Left ventricle myocardium superior (tissue), 1 donor: ENCODE measurements around the gene ADCY3. TPM values are rescaled to one million over a fixed set of nuclear protein-coding genes. Genes with fewer than 3 reads are reported as not detected.
A peak's percentile ranks its signal among the peaks of the same experiment; 100 is the strongest.

ENCODE experiments used
- ATAC-seq: fragments of 200-7000 bp; cut with Tn5 transposase; one replicate; pipeline ENCODE4 v1.9.1; 2020; ENCODE audit warnings: mild to moderate bottlenecking, moderate library complexity
- DNase-seq: peaks from one replicate; pipeline ENCODE4 v3.0.0-alpha.2; 2020
- intact Hi-C: fragments of 100-400 bp; cut with micrococcal nuclease; formaldehyde crosslinking; loops from one replicate; pipeline ENCODE4 v1.11.0; 2022
- total RNA-seq: library from RNA; stranded (reverse); fragmentation: NEBNext Ultra II Directional; extraction: Animal tissue kit (Norgen Biotek cat#: 25700); gene quantifications from one replicate; pipeline ENCODE4 v1.2.1, GENCODE V29; 2021
- donor health status: DM: no; HTN: yes; CAD: no; lungs with severe emphysema.

Gene ADCY3
- total RNA-seq, 1 donor from 2014 or later, result 14.6 TPM

DNA sequence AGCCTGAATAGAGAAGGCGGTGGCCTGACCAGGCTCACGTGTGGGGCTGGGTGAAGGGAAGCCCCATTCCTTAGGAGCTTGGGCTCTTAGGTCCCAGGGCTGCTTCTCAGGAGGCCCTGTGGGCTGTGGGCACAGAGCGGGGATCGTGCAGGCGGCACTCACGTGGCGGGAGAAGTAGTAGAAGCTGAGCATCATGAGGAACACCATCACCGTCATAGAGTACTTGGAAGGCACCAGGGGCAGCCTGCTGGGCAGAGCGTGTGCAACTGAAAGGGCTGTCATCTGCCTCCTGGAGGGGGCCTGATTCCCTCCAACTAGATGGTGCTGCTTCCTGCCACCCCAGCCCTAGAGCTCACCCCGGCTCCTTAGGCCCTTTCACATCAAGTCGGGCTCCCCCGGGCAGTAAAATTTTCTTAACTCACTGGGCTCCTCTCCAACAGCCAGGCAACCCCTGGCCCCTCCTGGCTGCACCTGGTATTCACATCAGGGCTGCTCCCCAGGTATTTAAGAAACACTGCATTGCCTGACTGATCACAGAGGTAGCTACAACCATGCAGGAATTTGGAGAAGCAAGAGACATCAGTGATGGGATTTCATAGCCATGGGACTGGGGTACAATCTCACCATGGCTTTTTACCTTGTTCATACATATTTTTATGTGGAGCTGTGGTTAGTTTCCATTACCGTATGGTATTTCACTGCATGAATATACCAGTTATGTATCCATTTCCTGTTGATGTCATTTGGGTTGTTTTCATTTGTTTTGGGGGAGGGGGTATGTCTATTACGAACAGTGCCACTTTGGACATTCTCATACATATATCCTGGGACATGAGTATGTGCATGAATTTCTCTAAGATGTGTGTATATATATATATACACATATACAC is 93.9 kb downstream of the ADCY3 start:
- DNase-seq, result no peak
- intact Hi-C loops, result loop anchor here (5.0 kb wide), 2 partner anchors 404 to 419 kb away; no protein-coding TSS in a partner anchor
- no peak for ATAC-seq

GRCh38 chr2:24824966-24825882 is 94.8 kb downstream of the ADCY3 start:
- intact Hi-C loops, result loop anchor here (5.0 kb wide), 2 partner anchors 403 to 418 kb away; no protein-coding TSS in a partner anchor
- no peak for DNase-seq
- ATAC-seq, result no peak

DNA sequence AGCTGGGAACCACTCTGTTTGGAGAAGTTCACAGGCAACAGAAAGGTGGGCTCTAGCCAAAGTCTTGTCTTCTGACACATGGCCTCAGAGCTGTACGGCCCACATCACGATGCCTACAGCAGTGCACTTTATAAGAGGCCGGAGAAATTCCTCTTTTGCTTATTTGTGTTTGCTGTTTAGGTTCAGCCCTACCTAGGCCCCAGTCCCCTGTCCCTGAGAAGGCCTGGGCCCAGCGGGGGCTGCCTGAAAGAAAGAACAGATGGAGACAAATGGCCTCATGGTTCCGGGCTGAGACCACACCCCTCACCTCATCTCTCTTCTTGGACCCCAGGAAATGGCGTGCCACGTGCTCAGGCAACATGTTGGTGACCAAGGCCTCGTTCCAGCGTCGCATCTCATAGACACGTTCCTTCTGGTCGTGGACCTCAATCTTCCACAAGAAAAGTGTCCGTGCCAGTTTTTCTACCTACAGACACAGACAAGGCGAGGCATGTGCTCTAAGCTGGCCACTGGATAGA is 95.9 kb downstream of the ADCY3 start:
- intact Hi-C loops, result no loop called here
- ATAC-seq (no peak), DNase-seq (no peak)

DNA sequence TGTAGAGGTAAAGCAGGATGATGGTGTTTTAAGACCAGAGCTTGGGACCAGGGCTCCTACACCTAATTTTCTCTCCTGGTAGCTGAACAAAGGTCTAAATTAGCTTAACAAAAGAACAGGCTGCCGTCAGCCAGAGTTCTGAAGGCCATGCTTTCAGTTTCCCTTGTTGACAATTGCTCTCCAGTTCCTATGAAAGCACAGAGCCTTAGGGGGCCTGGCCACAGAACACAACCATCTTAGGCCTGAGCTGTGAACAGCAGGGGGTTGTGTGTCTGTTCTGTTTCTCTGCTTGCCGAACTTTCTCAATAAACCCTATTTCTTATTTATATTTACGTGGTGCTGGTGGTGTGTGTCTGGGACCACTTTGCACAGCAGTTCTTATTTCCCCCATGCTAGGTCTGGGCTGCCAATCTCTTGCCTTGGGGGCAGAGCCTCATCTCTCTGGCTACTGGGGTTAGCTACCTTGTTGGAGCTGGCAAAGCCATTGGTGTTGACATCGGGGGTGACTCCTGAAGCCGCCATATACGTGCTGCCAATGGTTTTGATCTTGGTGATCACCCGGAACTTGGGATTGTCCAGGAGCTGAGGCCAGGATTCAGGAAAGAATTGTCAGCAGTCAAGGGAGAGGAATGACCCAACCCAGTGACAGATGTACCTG is 97.9 kb downstream of the ADCY3 start:
- ATAC-seq (no peak), DNase-seq (no peak)
- intact Hi-C loops, result no loop called here

GRCh38 chr2:24821433-24821891 is 98.6 kb downstream of the ADCY3 start:
- ATAC-seq, result no peak
- intact Hi-C loops, result no loop called here
- DNase-seq, result no peak

- ATAC-seq (no peak), DNase-seq (no peak)
- intact Hi-C loops, result no loop called here
Observed at GRCh38 chr2:24820598-24821432, 99.2 kb downstream of the ADCY3 start.

DNA sequence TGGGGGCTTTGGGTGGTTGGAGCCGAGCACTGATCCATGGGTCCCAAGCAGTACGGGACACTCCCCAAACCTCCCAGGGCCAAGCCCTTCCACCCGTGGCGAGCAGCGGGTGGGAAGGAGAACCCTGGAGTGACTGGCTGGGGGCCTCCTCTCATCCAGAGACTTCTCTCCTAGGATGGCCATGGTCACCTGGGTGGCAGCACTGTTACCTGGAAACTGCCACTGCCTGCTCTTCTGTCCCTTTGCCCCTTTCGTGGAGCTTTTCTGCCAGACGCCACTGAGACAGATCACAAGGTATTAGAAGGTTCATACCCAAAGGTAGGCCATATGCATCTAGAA is 99.9 kb downstream of the ADCY3 start:
- intact Hi-C loops, result no loop called here
- no peak for DNase-seq
- no peak for ATAC-seq

GRCh38 chr2:24819442-24820174 is 100.4 kb downstream of the ADCY3 start:
- ATAC-seq, result no peak

GRCh38 chr2:24818721-24819167 is 101.3 kb downstream of the ADCY3 start:
- intact Hi-C loops, result no loop called here
- ATAC-seq, result peak; percentile 67
- DNase-seq, result no peak

More at GRCh38 chr2:24819442-24820174, 100.4 kb downstream of the ADCY3 start:
- DNase-seq, result no peak
- intact Hi-C loops, result no loop called here

GRCh38 chr2:24816884-24817283 is 103.2 kb downstream of the ADCY3 start:
- DNase-seq (no peak), ATAC-seq (no peak)
- intact Hi-C loops, result no loop called here

- no peak for DNase-seq
- intact Hi-C loops, result no loop called here
- no peak for ATAC-seq
Observed at GRCh38 chr2:24816404-24816803, 103.6 kb downstream of the ADCY3 start.

DNA sequence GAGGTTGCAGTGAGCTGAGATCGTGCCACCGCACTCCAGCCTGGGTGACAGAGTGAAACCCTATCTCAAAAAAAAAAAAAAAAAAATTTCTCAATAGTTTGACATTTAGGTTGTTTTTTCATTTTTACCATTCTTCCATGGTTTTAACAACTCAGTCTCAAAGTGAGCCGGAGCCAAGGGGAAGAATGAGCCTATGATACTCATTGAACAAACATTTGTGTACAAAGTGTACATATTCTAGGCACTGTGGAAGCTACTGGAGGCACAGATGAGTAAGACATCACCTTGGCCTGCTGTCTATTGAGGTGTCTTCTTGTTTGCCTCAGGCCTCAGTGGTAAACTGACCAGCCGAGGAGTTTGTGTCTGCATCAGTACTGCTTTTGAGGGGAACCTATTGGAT is 104.9 kb downstream of the ADCY3 start:
- intact Hi-C loops, result no loop called here
- no peak for ATAC-seq
- DNase-seq, result no peak

- ATAC-seq, result no peak
- DNase-seq, result no peak
- intact Hi-C loops, result no loop called here
Observed at GRCh38 chr2:24814516-24814915, 105.5 kb downstream of the ADCY3 start.

DNA sequence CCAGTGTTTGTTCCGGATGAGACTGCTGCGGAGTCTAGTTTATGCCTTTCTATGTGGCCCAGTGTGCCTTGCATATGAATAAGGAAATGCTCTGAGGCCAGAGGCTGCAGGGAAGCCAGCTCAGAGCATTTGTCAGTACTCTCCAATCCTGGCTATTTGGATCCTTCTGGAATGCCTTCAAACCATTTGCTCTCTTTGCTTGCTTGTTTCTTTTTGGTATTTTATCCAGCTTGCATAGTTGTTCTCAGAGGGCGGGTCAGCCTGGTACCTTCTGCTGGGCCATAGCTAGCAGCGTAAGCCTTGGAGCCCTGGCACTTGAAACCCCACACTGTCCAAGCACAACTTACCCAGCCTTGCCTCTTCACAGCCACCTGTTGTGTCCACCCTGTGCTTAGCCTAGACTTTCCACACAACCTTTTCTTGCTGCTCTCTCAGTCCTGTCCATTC is 106.3 kb downstream of the ADCY3 start:
- intact Hi-C loops, result no loop called here
- DNase-seq (no peak), ATAC-seq (no peak)

DNA sequence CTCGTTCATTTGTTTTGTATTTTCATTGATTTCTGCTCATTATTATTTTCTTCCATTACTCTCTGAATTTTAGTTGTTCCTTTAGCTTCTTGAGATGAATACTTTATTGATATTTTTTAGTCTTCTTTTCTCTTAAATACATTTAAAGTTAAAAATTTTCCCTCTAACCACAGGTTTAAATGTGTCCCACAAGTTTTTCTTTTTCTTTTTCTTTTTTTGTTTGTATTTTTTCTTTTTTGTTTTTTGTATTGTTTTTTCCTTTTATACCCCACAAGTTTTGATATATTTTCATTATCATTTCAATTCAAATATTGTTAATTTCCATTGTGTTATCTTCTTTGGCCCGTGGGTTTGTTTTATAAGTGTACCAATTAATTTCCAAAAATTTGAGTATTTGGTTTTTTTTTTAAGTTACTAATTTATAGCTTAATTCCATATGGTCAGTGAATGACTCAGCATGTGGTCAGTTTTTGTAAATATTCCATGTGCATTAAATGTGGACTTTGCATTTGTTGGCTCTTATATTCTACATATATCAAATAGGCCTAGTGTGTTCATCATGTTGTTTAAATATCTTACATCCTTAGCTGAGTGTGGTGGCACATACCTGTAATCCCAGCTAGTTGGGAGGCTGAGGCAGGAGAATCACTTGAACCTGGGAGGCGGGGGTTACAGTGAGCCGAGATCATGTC is 110.6 kb downstream of the ADCY3 start:
- DNase-seq (no peak), ATAC-seq (no peak)
- intact Hi-C loops, result no loop called here

DNA sequence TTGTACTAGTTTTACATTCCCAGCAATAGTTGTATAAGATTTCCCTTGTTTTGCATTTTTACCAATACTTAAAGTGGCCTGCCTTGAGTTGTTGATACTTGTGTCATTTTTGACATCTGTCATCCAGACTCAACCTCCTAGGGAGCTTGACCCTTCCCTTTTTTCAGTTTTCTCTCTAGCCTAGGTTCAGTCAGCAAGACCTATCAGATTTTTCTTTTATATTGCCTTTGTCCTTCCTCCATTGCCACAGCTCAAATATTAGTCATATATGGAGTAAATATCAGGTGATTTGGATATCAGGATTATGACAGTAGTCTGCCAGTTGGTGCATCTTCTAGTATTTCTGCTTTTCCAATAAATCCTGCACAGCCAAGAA is 113.4 kb downstream of the ADCY3 start:
- intact Hi-C loops, result no loop called here
- ATAC-seq, result no peak

More for the DNA sequence above, 113.4 kb downstream of the ADCY3 start:
- no peak for DNase-seq
